Activated effector memory CD4-positive, alpha-beta T cell treated with Interleukin-2 at 50 U/mL for 16 hours (primary cell): ENCODE results near the gene OBSL1.

ENCODE experiments used
- DNase-seq: peaks from one replicate; pipeline ENCODE4 v3.0.0-alpha.2; 2020

OBSL1 gene

DNA sequence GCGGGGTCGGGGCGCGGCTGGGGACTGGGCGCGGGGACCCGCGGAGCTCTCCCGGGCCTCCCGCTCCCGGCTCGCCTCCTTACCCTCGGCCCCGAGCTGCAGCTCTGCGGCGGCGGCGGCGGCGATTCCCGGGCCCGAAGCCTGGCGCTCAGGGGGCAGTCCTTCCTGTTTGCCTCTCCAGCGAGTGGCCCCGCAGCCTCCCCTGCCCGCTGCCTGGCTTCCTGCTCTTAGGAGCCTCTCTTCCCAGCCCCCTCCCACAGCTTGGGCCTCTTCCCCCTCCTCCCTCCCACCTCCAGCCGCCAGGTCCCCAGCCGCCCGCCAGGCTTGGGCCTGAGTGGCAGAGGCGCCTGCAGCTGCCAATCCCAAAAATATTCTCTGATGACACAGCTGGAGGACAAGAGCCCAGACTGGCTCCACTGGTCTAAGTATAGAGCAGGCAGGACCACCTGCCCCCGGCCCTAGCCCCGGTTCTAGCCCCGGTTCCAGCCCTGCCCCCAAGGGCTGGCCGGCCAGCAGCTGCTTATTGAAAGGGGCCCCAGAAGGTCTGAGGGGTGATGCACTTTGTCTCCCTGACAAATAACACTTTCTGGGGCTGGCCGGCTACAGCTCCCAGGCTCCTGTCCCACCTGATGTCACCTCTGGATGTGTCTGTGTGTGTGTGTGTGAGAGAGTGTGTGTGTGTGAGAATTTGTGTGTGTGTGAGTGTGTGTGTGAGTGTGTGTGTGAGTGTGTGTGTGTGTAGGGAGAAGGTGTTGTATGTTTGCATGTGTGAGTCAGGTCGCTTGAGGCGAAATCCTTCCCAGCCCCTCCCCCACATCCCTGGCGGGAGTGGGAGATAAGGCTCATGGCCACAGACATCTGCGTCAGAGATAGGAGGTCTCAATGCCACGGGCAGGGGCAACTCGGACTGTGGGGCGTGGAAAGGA lies at the start of gene OBSL1:
OBSL1 (minus strand) TSS at position 229 of the 926 bp plus-strand sequence. CDS start 307 bp downstream, outside the sequence.
- DNase-seq = no peak

- no peak for DNase-seq
Observed at GRCh38 chr2:219620546-219620945, 49.2 kb upstream of the OBSL1 start.

DNA sequence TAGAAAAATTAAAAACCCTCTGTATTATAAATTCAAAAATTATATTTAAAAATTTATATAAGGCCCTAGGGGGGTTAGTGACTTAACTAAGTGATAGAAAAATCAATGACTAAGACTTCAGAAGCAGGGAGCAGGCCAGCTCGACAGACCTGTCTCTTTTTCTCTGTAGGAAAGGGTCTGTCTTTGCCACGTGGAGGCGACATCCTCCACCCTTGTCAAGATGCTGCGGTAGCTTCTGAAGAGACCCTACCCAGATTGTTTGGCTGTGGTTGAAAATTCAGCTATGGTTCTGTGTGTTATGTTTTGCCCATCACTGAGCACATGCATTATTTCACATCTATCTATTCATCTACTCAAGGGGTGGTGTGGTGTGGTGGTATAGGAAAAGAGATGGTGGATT lies 47.9 kb upstream of the OBSL1 start:
- DNase-seq = no peak

GRCh38 chr2:219618733-219619122 lies 47.4 kb upstream of the OBSL1 start:
- no peak for DNase-seq

- no peak for DNase-seq
Observed at GRCh38 chr2:219616550-219616949, 45.2 kb upstream of the OBSL1 start.

- no peak for DNase-seq
Observed at GRCh38 chr2:219615894-219616293, 44.6 kb upstream of the OBSL1 start.

- no peak for DNase-seq
Observed at GRCh38 chr2:219615036-219615435, 43.7 kb upstream of the OBSL1 start.

GRCh38 chr2:219614076-219614860 lies 42.9 kb upstream of the OBSL1 start:
- no peak for DNase-seq

DNA sequence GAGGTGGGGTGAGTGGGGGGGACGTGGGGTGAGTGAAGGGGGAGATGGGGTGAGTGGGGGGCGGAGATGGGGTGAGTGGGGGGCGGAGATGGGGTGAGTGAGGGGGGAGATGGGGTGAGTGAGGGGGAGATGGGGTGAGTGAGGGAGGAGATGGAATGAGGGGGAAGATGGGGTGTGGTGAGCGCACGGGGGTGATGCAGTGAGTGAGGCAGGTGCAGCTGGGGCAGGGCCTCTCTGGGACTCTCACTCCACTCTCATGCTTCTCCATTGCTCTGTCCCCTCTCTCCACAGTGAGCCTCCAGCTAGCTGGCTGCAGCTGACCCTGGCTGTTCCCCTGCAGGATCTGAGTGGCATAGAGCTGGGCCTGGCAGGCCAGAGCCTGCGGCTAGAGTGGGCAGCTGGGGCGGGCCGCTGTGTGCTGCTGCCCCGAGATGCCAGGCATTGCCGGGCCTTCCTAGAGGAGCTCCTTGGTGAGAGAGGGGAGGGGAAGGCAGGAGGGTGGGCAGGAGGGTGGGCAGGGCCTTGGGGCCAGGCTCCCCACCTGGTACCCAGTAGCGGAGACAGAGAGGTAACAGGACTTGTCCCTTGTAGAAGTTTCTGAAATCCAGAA lies 42.2 kb upstream of the OBSL1 start:
- DNase-seq = no peak

GRCh38 chr2:219612577-219613286 lies 41.4 kb upstream of the OBSL1 start:
- no peak for DNase-seq

- no peak for DNase-seq
Observed at GRCh38 chr2:219611866-219612576, 40.7 kb upstream of the OBSL1 start.

DNA sequence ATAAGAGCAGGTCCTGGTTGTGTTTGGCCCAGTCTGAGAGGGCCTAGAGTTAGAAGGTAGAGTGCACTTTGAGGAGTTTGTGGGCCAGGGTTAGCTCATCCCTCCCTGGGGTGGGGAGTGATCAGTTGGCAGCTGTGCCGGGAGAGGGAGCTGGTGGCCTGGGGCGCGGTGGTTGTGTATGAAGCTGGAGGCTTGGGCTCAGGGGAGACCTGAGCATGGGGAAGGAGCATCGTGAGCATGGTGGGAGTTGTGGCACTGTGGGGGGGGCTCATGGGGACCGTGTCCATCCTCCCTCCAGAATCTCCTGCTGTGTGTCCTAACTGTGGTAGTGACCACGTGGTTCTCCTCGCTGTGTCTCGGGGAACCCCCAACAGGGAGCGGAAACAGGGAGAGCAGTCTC lies 40.0 kb upstream of the OBSL1 start:
- DNase-seq = no peak

GRCh38 chr2:219609149-219609750 lies 37.9 kb upstream of the OBSL1 start:
- DNase-seq = no peak

GRCh38 chr2:219608399-219608964 lies 37.1 kb upstream of the OBSL1 start:
- DNase-seq = no peak

DNA sequence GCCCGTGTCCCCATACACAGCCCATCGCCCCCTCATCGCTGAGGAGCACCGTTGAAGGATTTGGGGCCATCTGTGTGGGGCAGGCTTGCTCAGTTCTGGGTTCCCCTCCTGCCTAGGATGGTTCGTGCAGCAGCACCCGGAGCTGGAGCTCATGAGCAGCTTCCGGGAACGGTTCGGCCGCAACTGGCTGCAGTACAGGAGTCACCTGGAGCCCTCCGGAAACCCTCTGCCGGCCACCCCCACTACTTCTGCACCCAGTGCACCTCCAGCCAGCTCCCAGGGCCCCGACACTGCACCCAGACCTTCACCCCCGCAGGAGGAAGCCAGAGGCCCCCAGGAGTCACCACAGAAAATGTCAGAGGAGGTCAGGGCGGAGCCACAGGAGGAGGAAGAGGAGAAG lies 36.6 kb upstream of the OBSL1 start:
- DNase-seq = no peak

- no peak for DNase-seq
Observed at GRCh38 chr2:219605607-219605954, 34.2 kb upstream of the OBSL1 start.

GRCh38 chr2:219603771-219604170 lies 32.4 kb upstream of the OBSL1 start:
- DNase-seq = no peak

DNA sequence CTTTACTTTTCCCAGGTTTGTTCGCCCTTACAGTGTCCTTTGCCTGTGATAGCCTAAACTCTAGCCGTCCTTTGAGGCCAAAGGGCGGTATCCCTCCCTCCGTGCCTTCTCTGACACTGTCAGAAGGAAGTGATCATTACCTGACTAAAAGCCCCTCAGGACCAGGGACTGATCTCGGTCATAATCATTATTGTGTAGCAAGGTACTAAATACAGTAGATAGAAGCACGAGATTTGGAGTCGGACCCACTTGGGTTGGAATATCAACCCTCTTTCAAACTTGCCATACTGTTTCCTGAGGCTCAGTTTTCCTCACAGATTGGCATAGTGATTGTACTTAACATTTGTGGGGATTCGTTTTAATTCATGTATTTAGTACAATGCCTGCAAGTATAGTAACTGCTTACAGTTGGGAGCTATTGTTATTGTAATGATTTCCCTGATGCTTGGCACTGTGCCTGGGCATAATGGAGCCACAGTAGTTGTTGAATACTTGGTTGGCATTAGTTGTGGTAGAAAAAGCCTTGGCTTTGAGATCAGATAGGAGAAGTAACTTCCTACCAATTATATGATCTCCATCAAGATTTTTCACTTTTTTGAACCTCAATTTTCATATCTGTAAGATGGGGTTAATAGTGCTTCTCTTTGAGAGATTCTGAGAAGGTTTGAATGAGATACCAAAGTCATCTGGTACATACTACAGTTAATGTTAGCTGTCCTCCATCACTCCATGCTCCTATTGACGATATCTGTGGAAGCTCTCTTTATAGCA lies 27.2 kb upstream of the OBSL1 start:
- no peak for DNase-seq

GRCh38 chr2:219597552-219598307 lies 26.4 kb upstream of the OBSL1 start, which contains the start of gene STK11IP:
STK11IP (plus strand) TSS chr2:219597857; CDS start chr2:219598120, 263 bp downstream.
- peak; percentile 87 for DNase-seq
